SK-N-SH (cell line): ENCODE data around the gene TBL1XR1. TPM values are rescaled to one million over a fixed set of nuclear protein-coding genes. Genes with fewer than 3 reads are reported as not detected.
"Not testable (repeated sequence)": the region's sequence is repeated elsewhere in the genome, so short reads cannot be mapped to it uniquely, and the experiment has no call there.

ENCODE experiments used
- CTCF ChIA-PET: fragments of 300-600, 350-600 bp; formaldehyde crosslinking; extraction: SDS; loops from one replicate; lab custom pipeline; 2021; lab: Yijun Ruan, JAX
- POLR2A ChIA-PET: fragments of 350-600 bp; sonication (Branson Sonifier 250); formaldehyde crosslinking; extraction: SDS; loops from one replicate; lab custom pipeline; 2020; ENCODE audit warnings: antibody characterized with exemption, inconsistent platforms; lab: Yijun Ruan, JAX
- DNase-seq: peaks from one replicate; pipeline ENCODE4 v3.0.0; 2012
- H2AFZ ChIP-seq: fragments of 200-600 bp; sonication (generic); 2 replicates; pipeline ENCODE4 v1.8.1; 2016; ENCODE audit warnings: antibody characterized with exemption, mild to moderate bottlenecking, low read depth
- H3F3A ChIP-seq: fragments of 200-600 bp; sonication (generic); replicated peaks from 2 replicates; pipeline ENCODE3; 2016; ENCODE audit warnings: antibody characterized with exemption, mild to moderate bottlenecking; ENCODE audit not compliant: insufficient read depth
- H3K27ac ChIP-seq, 2 experiments: fragments of 200-500 bp in 1 of 2; fragments of 200-600 bp in 1 of 2; sonication (Bioruptor generic) in 1 of 2; sonication (generic), shearing (Covaris generic) in 1 of 2; 2 replicates each; pipeline versions ENCODE4 v1.5.1 to v1.6.1; 2014 to 2016; ENCODE audit warnings: low read depth in 2 of 2, inconsistent platforms in 1 of 2, low read length in 1 of 2, mild to moderate bottlenecking in 1 of 2, mixed read lengths in 1 of 2
- H3K27me3 ChIP-seq: fragments of 200-600 bp; sonication (generic), shearing (Covaris generic); 2 replicates; pipeline ENCODE4 v1.6.1; 2016; ENCODE audit warnings: mixed run types; ENCODE audit not compliant: insufficient read depth
- H3K36me3 ChIP-seq, 2 experiments: fragments of 200-500 bp in 1 of 2; fragments of 200-600 bp in 1 of 2; sonication (Bioruptor generic) in 1 of 2; sonication (generic) in 1 of 2; replicated peaks in 1 of 2; 2 replicates each; pipeline versions ENCODE3 to v1.5.1; 2014 to 2016; ENCODE audit warnings: low read length in 1 of 2, mild to moderate bottlenecking in 1 of 2; ENCODE audit not compliant: insufficient read depth in 2 of 2, control insufficient read depth in 1 of 2
- H3K4me1 ChIP-seq, 2 experiments: fragments of 200-500 bp in 1 of 2; fragments of 200-600 bp in 1 of 2; sonication (Bioruptor generic) in 1 of 2; sonication (generic), shearing (Covaris generic) in 1 of 2; 2 replicates each; pipeline versions ENCODE4 v1.5.1 to v1.6.1; 2014 to 2016; ENCODE audit warnings: low read depth in 1 of 2, low read length in 1 of 2, mixed run types in 1 of 2; ENCODE audit not compliant: insufficient read depth in 2 of 2, control insufficient read depth in 1 of 2
- H3K4me2 ChIP-seq: fragments of 200-600 bp; sonication (generic), shearing (Covaris generic); 2 replicates; pipeline ENCODE4 v1.6.1; 2017; ENCODE audit warnings: mixed run types
- H3K4me3 ChIP-seq, 2 experiments: fragments of 200-500 bp in 1 of 2; fragments of 200-600 bp in 1 of 2; sonication (Bioruptor generic) in 1 of 2; sonication (generic), shearing (Covaris generic) in 1 of 2; 2 replicates each; pipeline versions ENCODE4 v1.5.1 to v1.8.1; 2014 to 2016; ENCODE audit warnings: low read depth in 2 of 2, inconsistent platforms in 1 of 2, low read length in 1 of 2, mild to moderate bottlenecking in 1 of 2, mixed read lengths in 1 of 2, moderate library complexity in 1 of 2
- H3K79me2 ChIP-seq: fragments of 200-600 bp; sonication (generic); 2 replicates; pipeline ENCODE4 v1.8.1; 2017; ENCODE audit warnings: mild to moderate bottlenecking; ENCODE audit not compliant: insufficient read depth
- H3K9ac ChIP-seq: fragments of 200-600 bp; sonication (generic); 2 replicates; pipeline ENCODE4 v1.6.1; 2017; ENCODE audit warnings: mixed run types
- H3K9me2 ChIP-seq: fragments of 200-600 bp; sonication (generic); 2 replicates; pipeline ENCODE4 v1.6.1; 2017; ENCODE audit warnings: mixed run types
- H3K9me3 ChIP-seq: fragments of 200-600 bp; sonication (generic); 2 replicates; pipeline ENCODE4 v1.6.1; 2017; ENCODE audit warnings: mixed run types, mild to moderate bottlenecking, moderate library complexity
- H4K20me1 ChIP-seq: fragments of 200-600 bp; sonication (generic); 2 replicates; pipeline ENCODE4 v1.6.1; 2017; ENCODE audit warnings: mild to moderate bottlenecking, mixed run types; ENCODE audit not compliant: insufficient read depth
- ELF1 ChIP-seq: IDR thresholded peaks from 2 replicates; pipeline ENCODE4 v1.4.0; 2012
- EP300 ChIP-seq, 2 experiments: IDR thresholded peaks; 2 replicates each; pipeline versions ENCODE4 v1.4.0 to v1.6.1; 2012; ENCODE audit warnings: borderline replicate concordance in 1 of 2, low read depth in 1 of 2, low read length in 1 of 2
- FOSL2 ChIP-seq: IDR thresholded peaks from 2 replicates; pipeline ENCODE4 v1.4.0; 2012; ENCODE audit warnings: low read depth, mild to moderate bottlenecking, moderate library complexity, borderline replicate concordance
- FOXM1 ChIP-seq: IDR thresholded peaks from 2 replicates; pipeline ENCODE4 v1.4.0; 2012; ENCODE audit warnings: low read depth, mild to moderate bottlenecking
- GABPA ChIP-seq: IDR thresholded peaks from 2 replicates; pipeline ENCODE4 v1.4.0; 2012; ENCODE audit warnings: low read depth, mild to moderate bottlenecking
- GATA2 ChIP-seq: sonication (generic); formaldehyde crosslinking; IDR thresholded peaks from 2 replicates; pipeline ENCODE4 v1.5.0; 2020; ENCODE audit warnings: mild to moderate bottlenecking, missing genetic modification reagents
- JUND ChIP-seq: IDR thresholded peaks from 2 replicates; pipeline ENCODE4 v1.4.0; 2012
- MXI1 ChIP-seq: IDR thresholded peaks from 2 replicates; pipeline ENCODE4 v1.6.1; 2012; ENCODE audit warnings: mild to moderate bottlenecking, low read depth, low read length, improper control_type of control experiment
- NRF1 ChIP-seq: IDR thresholded peaks from 2 replicates; pipeline ENCODE4 v1.6.1; 2012; ENCODE audit warnings: low read depth, mild to moderate bottlenecking, low read length
- POLR2AphosphoS5 ChIP-seq: IDR thresholded peaks from 2 replicates; pipeline ENCODE4 v1.6.1; 2012; ENCODE audit warnings: low read depth, low read length
- SMC3 ChIP-seq: IDR thresholded peaks from 2 replicates; pipeline ENCODE4 v1.6.1; 2012; ENCODE audit warnings: low read depth, low read length, improper control_type of control experiment
- TEAD4 ChIP-seq: IDR thresholded peaks from 2 replicates; pipeline ENCODE4 v1.4.0; 2012; ENCODE audit warnings: mild to moderate bottlenecking, borderline replicate concordance; ENCODE audit not compliant: insufficient read depth
- WGBS: methylation state at CpG from one replicate; pipeline ENCODE4 v1.1.6; 2017; ENCODE audit warnings: low lambda C conversion rate; 5-methylcytosine and 5-hydroxymethylcytosine counted together
- polyA plus RNA-seq, 3 experiments: library from polyadenylated mRNA; depleted of rRNA; stranded (reverse); fragments of >200 nt; gene quantifications; 2 replicates each; pipeline ENCODE4 v1.2.3, GENCODE V29; 2012
- TF ChIP-seq, protein P1 (sequence below): IDR thresholded peaks from 2 replicates; pipeline ENCODE4 v1.4.0; 2012; ENCODE audit warnings: low read depth, borderline replicate concordance
- TF ChIP-seq, protein P2 (sequence below): fragments of 150-350 bp; IDR thresholded peaks from 2 replicates; pipeline ENCODE4 v1.6.1; 2016; ENCODE audit warnings: mild to moderate bottlenecking, low read depth, low read length

TBL1XR1 gene
- polyA plus RNA-seq, 1 of the 3 experiments (the other 2 are of a cell fraction): 20.9 TPM

DNA sequence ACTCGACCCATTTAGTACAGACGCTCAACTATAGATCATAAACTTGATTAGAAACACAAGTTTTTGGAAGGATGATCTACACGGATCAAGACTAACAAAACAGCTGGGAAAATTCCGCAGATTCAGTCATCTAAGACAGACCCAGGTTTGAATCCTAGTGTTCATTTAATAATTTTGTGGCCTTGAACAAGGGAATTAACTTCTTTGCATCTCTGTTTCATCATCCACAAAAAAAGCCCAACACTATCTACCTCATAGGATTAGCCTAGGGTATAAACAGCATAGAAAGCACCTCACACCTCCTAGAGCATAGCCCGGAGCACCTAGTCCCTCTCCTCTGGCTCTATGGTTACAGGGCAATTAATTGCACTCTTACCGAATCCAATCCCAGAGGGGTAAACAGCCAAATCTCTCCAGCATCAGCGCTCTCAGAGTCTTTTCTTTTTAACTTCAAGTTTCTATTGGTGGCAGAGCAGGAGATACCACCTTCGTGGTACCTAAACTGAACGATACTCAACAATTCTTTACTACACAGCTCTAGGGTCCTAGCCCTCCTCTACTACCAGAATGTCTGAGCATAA lies 3.5 kb downstream of the TBL1XR1 start:
- Histone ChIP-seq H3K27ac (no peak overlapping the region), H3K79me2 (peaks cover 80% of the 10 kb centered on the region), H2AFZ (no peak overlapping the region), H3K27me3 (no peaks in the 10 kb centered on the region), H3K9ac (no peak overlapping the region), H3K4me3 (peak overlapping the region in 1 of 2 experiments; percentile 99; a peak in 1 of 4 replicates), H3K4me1 (peaks cover 4 to 19% of the 10 kb centered on the region in 2 experiments; a peak in 3 of 4 replicates), H3K9me3 (no peaks in the 10 kb centered on the region), H3K36me3 (peaks cover 0 to 2% of the 10 kb centered on the region in 2 experiments), H3K4me2 (peak overlapping the region; percentile 94), H4K20me1 (peaks cover 50% of the 10 kb centered on the region), H3K9me2 (no peaks in the 10 kb centered on the region), H3F3A (peaks cover 6% of the 10 kb centered on the region)
- WGBS: 86% methylated on average over 9 of the region's 9 CpGs
- CTCF ChIA-PET: interaction anchor here (1.2 to 2.7 kb wide), 4 partner anchors 13 to 166 kb away, joined by 3 to 11 read pairs (median 4); no protein-coding TSS in a partner anchor
- TF ChIP-seq TEAD4: no peak
- TF ChIP-seq EP300 (IDR thresholded peaks at IDR 0.05; ENCODE audit: borderline replicate concordance in 1 of 2, low read depth in 1 of 2, low read length in 1 of 2): no peak
- no peak for TF ChIP-seq FOXM1
- TF ChIP-seq POLR2AphosphoS5: no peak
- TF ChIP-seq, protein P1, sequence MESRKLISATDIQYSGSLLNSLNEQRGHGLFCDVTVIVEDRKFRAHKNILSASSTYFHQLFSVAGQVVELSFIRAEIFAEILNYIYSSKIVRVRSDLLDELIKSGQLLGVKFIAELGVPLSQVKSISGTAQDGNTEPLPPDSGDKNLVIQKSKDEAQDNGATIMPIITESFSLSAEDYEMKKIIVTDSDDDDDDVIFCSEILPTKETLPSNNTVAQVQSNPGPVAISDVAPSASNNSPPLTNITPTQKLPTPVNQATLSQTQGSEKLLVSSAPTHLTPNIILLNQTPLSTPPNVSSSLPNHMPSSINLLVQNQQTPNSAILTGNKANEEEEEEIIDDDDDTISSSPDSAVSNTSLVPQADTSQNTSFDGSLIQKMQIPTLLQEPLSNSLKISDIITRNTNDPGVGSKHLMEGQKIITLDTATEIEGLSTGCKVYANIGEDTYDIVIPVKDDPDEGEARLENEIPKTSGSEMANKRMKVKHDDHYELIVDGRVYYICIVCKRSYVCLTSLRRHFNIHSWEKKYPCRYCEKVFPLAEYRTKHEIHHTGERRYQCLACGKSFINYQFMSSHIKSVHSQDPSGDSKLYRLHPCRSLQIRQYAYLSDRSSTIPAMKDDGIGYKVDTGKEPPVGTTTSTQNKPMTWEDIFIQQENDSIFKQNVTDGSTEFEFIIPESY: no peak
- POLR2A ChIA-PET: no interaction called here
- no peak for DNase-seq

DNA sequence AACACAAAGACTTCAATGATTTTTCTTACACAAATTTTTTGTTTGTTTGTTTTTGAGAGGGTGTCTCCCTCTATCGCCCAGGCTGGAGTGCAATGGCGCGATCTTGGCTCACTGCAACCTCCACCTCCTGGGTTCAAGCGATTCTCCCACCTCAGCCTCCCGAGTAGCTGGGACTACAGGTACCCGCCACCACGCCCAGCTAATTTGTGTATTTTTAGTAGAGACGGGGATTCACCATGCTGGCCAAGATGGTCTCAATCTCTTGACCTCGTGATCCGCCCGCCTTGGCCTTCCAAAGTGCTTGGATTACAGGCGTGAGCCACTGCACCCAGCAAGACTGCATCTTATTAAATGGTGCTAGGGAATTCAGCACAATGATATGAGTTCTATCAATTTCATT lies 4.0 kb downstream of the TBL1XR1 start:
- H3K9me3 ChIP-seq, H3K9me2 ChIP-seq, H3K4me2 ChIP-seq, H3K9ac ChIP-seq, H3K27ac ChIP-seq, H3F3A ChIP-seq, H2AFZ ChIP-seq, POLR2A ChIA-PET, H3K36me3 ChIP-seq, H3K4me3 ChIP-seq, H3K27me3 ChIP-seq, DNase-seq: not testable (repeated sequence)
- Histone ChIP-seq H3K4me1 (peaks cover 2 to 19% of the 10 kb centered on the region in 2 experiments; a peak in 3 of 4 replicates), H3K79me2 (peaks cover 85% of the 10 kb centered on the region), H4K20me1 (peaks cover 55% of the 10 kb centered on the region)
- 98% methylated on average over 12 of the region's 12 CpGs for WGBS
- CTCF ChIA-PET: interaction anchor here (1.5 kb wide), 1 partner anchor 142 kb away, joined by 5 read pairs; no protein-coding TSS in a partner anchor

DNA sequence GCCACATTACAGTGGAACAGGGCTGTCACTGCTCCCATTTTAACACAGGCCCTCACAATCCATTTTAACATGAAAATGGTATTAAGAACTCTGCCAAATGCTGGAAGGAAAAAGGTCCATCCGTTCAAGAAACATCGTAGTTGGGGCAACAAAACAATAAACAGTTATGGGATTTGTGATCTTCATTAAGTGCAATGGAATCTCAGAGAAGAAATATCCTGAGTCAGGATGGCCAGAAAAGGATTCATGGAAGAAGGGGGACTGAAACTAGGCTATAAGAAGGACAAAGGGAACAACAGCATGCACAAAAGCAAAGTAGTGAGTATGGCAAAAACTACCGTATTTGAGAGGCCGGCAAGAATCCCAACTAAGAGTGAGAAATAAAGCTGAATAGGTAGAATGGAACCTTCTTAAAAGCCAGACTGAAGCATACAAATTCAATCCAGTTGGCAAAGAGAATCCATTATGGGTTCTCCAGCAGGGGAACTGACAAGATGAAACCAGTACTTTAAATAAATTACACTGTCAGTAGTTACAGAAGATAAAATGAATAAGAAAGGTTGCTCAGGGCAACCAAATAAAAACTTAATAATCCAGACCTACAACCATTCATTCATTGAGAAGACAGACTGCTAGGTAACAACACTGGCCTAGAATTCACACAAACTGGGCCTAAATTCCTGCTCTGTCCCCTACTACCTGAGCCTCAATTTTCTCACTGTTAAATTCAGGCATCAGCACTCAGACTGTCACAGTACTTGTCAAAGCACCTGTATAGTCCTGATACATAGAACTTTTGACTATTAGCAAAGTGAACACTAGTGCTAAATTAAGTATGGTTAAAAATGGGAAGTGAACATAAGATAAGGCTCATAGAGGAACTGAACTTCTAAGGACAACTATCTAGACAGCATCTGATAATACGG lies 6.3 kb downstream of the TBL1XR1 start:
- H3K79me2 ChIP-seq: peaks cover 100% of the 10 kb centered on the region
- H3K4me3 ChIP-seq: no peak overlapping the region
- H2AFZ ChIP-seq: no peak overlapping the region
- H3F3A ChIP-seq: no peaks in the 10 kb centered on the region
- peak overlapping the region; percentile 12 to 29; a peak in 2 of 4 replicates for H3K27ac ChIP-seq
- peaks cover 0 to 5% of the 10 kb centered on the region in 2 experiments for H3K36me3 ChIP-seq
- H3K27me3 ChIP-seq: no peaks in the 10 kb centered on the region
- no peak overlapping the region for H3K4me2 ChIP-seq
- ChIA-PET CTCF (no interaction called here), POLR2A (no interaction called here)
- H3K4me1 ChIP-seq: peaks cover 2 to 19% of the 10 kb centered on the region in 2 experiments; a peak in 3 of 4 replicates
- H3K9ac ChIP-seq: no peak overlapping the region
- H3K9me2 ChIP-seq: no peaks in the 10 kb centered on the region
- no peak for DNase-seq
- 86% methylated on average over 5 of the region's 5 CpGs for WGBS
- H3K9me3 ChIP-seq: no peaks in the 10 kb centered on the region
- H4K20me1 ChIP-seq: peaks cover 76% of the 10 kb centered on the region
- TF ChIP-seq NRF1 (no peak), SMC3 (no peak), FOSL2 (no peak), GATA2 (CRISPR knock-in tag) (no peak), ELF1 (no peak), FOXM1 (no peak), EP300 (IDR thresholded peaks at IDR 0.05; ENCODE audit: borderline replicate concordance in 1 of 2, low read depth in 1 of 2, low read length in 1 of 2) (no peak), JUND (no peak), GABPA (no peak), MXI1 (no peak)
- TF ChIP-seq, protein P2, sequence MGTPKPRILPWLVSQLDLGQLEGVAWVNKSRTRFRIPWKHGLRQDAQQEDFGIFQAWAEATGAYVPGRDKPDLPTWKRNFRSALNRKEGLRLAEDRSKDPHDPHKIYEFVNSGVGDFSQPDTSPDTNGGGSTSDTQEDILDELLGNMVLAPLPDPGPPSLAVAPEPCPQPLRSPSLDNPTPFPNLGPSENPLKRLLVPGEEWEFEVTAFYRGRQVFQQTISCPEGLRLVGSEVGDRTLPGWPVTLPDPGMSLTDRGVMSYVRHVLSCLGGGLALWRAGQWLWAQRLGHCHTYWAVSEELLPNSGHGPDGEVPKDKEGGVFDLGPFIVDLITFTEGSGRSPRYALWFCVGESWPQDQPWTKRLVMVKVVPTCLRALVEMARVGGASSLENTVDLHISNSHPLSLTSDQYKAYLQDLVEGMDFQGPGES: no peak
